Stimulated activated CD4-positive, alpha-beta T cell treated with anti-CD3 and anti-CD28 coated beads, Interleukin-2, amount 100 ng/mL, for 24 hours (primary cell): ENCODE measurements around the gene SLC25A27.
"Not testable (repeated sequence)": the region's sequence is repeated elsewhere in the genome, so short reads cannot be mapped to it uniquely, and the experiment has no call there.

Source experiments
- DNase-seq, 2 donors: peaks; one replicate each; pipeline ENCODE4 v3.0.0-alpha.2; 2020

Gene SLC25A27, protein sequence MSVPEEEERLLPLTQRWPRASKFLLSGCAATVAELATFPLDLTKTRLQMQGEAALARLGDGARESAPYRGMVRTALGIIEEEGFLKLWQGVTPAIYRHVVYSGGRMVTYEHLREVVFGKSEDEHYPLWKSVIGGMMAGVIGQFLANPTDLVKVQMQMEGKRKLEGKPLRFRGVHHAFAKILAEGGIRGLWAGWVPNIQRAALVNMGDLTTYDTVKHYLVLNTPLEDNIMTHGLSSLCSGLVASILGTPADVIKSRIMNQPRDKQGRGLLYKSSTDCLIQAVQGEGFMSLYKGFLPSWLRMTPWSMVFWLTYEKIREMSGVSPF

DNA sequence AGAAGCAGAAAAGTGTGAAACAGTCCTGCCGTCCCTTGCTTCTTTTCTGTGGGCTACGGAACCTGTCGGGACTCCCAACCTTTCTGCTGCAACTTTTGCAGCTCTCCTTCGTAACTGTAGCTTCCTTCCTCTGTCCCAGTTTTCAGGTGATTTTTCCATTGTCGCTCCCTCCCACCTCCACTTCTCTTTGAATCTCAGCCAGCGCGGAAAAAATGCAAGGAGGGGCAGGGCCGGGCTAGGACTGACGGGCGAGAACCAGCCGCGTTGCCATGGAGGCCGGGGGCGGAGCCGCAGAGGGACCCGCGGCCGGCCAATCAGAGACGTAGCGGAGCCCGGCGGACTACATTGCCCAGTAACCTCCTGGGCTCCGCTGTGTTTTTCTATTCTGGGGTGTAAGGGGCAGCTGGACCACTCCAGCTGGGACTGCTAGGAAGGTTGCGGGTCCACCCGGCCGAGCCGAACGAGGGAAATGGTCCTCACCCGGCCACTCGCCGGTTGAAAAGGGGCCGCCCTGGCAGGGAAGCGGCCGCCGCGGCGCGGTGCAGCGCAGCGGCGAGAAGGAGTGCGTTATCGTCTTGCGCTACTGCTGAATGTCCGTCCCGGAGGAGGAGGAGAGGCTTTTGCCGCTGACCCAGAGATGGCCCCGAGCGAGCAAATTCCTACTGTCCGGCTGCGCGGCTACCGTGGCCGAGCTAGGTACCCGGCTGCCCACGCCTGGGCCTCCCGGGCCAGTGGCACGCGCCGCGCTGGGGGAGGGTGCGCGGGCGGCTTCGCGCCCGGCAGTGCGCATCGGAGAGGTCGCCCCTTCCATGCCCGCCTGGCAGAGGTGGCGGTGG, at the start of gene SLC25A27, which contains the start of gene CYP39A1:
TSS of gene SLC25A27 (plus strand) at position 373 of the 836 bp plus-strand sequence. CDS start at position 591, 218 bp downstream.
TSS of gene CYP39A1 (minus strand) at position 216 of the 836 bp plus-strand sequence. CDS start 236 bp downstream, outside the sequence.
- DNase-seq, result peak; percentile 84 to 89

DNA sequence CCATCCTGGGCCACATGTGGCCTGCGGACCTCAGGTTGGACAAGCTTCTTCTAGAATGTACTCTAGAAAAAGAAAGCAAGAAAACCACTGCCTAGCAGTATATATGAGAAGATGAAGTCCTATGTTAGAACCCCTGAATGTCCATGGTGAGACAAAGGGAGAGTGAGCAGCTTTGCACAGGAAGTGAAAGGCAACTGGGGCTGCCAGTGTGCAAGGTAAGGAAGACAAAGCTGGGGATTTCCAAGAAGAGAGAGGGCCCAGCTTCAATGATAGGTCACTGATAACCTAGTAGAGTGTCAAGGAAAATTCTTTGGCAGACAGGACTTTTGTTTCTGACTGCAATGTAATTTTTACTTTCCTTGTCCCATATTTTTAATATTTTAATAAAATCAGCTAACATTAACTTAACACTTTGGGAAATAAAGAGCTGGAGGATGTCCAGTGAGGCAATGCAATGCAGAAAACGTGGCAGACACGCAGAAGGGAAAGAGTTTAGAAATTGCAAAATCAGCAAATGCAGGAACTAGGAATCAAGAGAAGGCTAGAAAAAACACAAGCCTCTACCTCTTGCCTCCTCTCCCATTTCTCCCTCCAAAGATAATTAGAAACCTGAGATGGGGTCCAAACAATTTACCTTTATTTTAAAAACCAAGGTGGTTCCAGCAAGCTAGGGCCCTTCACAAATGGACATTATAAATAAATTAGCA, 47.5 kb upstream of the SLC25A27 start:
- no peak for DNase-seq

GRCh38 chr6:46606338-46606737, 46.4 kb upstream of the SLC25A27 start:
- no peak for DNase-seq

GRCh38 chr6:46610862-46611553, 41.8 kb upstream of the SLC25A27 start:
- no peak for DNase-seq

GRCh38 chr6:46612645-46613044, 40.1 kb upstream of the SLC25A27 start:
- DNase-seq, result no peak

GRCh38 chr6:46618726-46619125, 34.0 kb upstream of the SLC25A27 start:
- no peak for DNase-seq

DNA sequence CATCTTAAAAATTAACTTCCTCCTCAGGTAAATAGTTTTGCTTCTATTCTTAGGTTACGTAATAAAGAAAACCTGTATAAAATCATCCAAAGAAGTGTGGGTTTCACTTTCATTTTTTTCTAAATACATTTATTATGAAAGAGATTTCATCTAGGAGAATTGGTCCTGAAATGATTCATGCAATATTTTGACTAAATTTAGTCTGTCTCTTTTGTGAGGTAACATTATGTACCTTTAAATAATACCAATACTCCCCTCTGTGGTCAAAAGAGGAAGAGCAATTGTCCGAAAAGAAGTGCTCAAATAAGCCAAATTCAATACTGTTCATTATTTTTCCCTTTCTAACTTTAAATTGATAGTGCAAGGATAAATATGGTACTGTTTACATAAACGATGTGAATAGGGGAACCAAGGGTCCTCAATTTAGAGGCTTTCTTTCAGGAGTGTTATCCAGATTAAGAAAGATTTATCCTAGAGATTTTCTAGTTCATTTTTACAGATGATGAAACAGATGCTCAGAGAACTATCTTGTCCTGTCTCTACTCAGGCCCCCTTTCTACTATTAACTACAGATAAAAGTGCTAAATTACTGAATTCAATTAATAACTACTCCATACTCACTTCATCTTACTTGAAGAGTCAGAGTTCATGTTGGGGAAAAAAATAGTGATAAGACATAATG, 26.4 kb upstream of the SLC25A27 start:
- DNase-seq, result no peak

DNA sequence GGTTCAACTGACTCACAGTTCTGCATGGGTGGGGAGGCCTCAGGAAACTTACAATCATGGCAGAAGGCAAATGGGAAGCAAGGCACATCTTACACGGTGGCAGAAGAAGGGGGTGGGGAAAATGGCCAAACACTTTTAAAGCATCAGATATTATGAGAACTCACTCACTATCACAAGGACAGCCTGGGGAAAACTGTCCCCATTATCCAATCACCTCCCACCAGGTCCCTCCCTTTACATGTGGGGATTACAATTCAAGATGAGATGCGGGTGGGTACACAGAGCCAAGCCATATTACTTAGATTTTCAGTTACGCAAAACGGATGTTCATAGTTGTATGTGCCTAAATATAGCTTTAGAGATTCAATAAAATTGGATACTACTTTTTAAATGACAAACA, 25.8 kb upstream of the SLC25A27 start:
- DNase-seq, result no peak

DNA sequence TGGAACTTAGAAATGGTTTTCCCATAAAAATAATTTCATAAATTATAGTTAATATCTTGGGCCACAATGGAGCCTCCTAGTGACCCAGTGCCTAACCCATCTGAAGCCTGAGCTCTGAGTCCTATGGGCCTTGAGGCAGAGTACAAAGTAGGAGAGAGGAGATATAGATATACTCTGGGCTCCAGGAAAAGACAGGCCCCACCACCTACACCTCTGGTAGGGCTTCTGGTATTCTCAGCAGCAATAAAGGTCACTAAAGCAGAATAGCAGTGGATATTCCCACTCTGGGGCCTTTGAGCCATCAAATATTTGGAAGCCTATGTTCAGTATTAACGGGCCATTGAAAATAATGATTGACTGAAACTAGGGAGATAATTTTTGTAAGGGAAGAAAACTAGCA, 24.3 kb upstream of the SLC25A27 start:
- DNase-seq, result no peak

- DNase-seq, result no peak
These were observed 23.8 kb upstream of the SLC25A27 start for GRCh38 chr6:46628976-46629375.

GRCh38 chr6:46629691-46630090, 23.1 kb upstream of the SLC25A27 start:
- no peak for DNase-seq

DNA sequence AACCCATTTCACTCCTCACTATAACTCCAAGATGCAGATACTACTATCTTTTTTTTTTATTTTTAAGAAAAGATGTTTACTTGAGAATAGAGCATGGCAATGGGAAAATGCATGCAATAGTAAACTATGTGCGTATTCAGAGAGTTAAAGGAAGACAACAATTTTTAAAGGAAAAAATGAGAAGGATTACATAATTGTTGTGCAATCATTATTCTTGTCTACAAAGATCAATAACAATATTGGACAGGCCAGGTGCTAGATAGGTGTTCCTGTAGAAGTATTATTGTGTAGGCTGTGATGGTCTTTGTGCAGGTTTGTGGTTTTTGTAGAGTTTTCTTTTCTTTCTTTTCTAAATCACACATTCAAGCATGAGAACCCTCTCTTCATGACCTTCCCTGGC, 20.7 kb upstream of the SLC25A27 start:
- no peak for DNase-seq

DNA sequence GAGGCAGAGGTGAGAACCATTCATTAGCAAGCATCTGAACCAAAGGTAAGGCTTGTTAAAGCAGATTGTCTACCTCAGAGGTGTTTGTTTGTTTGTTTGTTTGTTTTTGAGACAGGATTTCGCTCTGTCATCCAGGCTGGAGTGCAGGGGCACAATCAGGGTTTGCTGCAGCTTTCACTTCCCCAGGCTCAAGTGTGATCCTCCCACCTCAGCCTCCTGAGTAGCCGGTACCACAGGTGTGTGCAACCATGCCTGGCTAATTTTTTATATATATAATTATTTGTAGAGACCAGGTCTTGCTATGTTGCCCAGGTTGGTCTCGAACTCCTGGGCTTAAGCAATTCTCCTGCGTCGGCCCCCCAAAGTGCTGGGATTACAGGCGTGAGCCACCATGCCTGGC, 17.3 kb upstream of the SLC25A27 start:
- DNase-seq, result no peak

DNA sequence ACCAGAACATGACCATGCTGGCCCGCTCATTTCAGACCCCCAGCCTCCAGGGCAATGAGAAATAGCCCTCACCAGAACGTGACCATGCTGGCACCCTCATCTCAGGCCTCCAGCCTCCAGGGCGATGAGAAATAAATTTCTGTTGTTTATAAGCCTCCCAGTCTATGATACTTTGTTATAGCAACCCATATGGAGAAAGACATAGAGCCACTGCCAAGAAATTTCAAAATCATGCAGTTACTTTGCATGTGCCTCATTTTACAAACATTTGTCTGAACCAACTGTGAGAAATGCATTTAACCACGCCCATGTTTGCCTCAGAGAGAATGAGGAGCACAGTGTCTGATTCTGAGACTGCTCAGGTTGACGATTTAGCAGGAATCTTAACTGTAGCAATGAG, 15.6 kb upstream of the SLC25A27 start:
- DNase-seq, result no peak

DNA sequence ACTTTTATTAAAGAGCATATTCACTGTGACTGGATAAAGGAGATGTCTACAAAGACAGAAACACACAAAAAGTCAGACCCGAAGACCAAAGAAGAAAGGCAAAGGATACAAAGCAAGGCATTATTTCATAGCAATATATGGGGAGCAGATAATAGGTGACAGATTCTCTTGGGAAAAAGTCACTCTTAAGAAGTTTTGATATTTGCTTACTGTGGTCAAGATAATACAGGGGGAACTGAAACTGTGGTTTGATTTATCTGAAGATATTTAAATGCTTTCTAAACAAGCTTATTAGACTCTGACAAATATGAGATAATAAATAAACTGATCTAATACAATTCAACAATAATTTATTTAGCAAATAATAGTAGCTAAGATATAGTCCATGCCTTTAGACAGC, 14.8 kb upstream of the SLC25A27 start:
- no peak for DNase-seq

DNA sequence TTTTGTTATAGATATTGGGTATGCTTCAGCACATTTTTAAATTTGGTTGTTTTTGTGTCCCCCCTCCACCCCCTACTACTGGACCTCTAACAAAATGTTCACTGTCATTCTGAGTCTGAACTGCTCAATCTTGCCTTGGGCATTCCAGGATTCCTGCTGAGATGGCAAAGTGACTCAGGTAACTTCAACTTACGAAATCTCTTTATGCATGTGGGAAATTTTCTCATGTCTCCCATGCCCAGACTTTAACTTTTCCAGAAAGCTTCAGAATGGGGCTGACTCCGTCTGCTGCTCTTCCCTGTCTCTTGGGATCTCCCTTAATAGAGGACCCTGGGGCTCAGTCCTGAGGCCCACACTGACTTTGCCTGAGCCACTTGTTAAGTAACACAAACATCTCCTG, 14.1 kb upstream of the SLC25A27 start:
- DNase-seq, result no peak

GRCh38 chr6:46642928-46643751, 9.6 kb upstream of the SLC25A27 start:
- no peak for DNase-seq

DNA sequence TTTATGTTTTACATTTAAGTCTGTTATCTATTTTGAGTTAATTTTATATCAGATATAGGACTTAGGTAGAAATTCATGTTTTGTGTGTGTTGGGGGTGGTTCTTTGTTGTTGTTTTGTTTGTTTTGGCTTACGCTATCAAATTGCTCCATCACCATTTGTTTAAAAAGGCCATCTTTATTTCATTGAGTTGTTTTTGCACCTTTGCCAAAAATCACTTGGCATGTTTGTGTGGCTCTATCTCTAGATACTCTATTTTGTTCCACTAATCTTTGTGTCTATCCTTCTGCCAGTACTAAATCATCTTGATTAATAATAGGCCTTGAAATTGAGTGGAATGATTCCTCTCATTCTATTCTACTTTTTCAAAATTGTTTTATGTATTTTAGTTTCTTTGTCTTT, 7.5 kb upstream of the SLC25A27 start:
- no peak for DNase-seq

DNA sequence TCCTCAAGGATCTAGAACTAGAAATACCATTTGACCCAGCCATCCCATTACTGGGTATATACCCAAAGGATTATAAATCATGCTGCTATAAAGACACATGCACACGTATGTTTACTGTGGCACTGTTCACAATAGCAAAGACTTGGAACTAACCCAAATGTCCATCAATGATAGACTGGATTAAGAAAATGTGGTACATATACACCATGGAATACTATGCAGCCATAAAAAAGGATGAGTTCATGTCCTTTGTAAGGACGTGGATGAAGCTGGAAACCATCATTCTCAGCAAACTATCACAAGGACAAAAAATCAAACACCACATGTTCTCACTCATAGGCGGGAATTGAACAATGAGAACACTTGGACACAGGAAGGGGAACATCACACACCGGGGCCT, 4.7 kb upstream of the SLC25A27 start:
- DNase-seq, result not testable (repeated sequence)

DNA sequence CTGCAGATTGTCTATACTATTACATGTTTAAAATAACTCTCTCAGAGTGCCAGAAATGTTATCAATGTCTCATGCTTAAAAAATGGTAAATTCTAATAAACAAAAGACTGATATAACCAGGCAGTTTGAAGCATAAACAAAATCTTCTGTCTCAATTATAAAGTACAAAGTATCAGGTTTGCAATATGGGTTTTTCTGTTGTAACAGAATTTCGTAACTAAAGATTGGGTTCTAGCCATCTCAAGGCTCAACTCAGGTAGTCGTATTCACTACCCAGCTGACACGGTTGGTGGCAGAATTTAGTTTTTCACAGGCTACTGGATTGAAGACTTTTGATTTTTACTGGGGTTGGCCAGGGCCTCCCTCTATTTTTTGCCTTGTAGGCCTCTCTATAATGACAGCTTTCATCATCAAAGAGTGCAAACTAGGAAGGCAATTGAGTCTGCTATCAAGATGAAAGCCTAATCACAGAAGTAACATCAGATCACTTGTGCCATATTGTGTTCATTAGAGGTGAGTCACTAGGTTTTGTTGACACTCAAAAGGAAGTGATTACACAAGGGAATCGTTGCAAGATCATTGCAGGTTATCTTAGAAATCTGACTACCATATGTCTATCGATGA, 3.8 kb upstream of the SLC25A27 start:
- no peak for DNase-seq

- no peak for DNase-seq
These were observed 1.8 kb upstream of the SLC25A27 start for GRCh38 chr6:46651006-46651405.
